ENCODE measurements around the gene CCND2.
"Not testable (repeated sequence)": the region's sequence is repeated elsewhere in the genome, so short reads cannot be mapped to it uniquely, and the experiment has no call there.

The CCND2 gene

GRCh38 chr12:4273652-4274395, at the start of gene CCND2:
Gene CCND2 (plus strand): TSS chr12:4273762. CDS start chr12:4274041, 279 bp downstream.
- Mint-ChIP-seq H3K9me3 (no peaks in the 10 kb centered on the region), H3K27me3 (no peaks in the 10 kb centered on the region), H3K4me1 (ENCODE audit: low read depth) (peaks cover 42% of the 10 kb centered on the region), H3K4me3 (peak within 1 kb of the TSS; percentile 95), H3K27ac (peak within 1 kb of the TSS; percentile 100), H3K36me3 (ENCODE audit: low read depth) (peaks cover 62% of the 10 kb centered on the region)
- peak; percentile 84 for DNase-seq

DNA sequence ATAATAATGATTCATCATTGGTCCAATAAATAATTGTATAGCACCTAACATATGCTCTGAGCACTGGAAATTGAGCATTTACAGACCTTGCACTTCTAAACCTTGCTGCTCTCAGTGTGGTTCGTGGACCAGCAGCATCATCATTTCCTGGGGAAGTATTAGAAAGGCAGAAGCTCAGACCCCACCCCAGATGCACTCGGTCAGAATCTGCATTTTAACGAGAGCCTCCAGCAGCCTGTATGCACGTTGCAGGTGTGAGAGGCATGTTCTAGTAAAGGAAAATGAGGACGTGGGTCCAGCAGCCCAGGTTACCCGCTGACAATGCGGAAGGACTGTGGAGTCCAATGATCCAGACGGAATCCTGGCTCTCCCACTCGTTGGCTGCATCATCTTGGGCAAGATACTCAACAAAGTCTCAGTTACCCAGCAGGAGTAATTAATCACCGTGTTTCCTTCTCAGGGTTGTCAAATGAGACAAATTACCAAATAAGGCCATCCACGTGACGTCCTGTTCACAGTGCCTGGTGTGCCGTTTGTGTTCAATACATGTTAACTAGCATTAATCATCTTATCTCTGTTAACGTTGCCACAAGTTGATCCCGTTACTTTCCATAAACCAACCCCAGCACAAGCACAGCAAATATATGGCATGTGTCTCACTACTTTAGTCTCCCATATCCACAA, 49.2 kb upstream of the CCND2 start:
- Mint-ChIP-seq H3K27ac (no peak overlapping the region), H3K27me3 (peaks cover 14% of the 10 kb centered on the region), H3K4me1 (ENCODE audit: low read depth) (peaks cover 8% of the 10 kb centered on the region), H3K4me3 (no peak overlapping the region), H3K36me3 (ENCODE audit: low read depth) (no peaks in the 10 kb centered on the region), H3K9me3 (no peaks in the 10 kb centered on the region)
- no peak for DNase-seq

DNA sequence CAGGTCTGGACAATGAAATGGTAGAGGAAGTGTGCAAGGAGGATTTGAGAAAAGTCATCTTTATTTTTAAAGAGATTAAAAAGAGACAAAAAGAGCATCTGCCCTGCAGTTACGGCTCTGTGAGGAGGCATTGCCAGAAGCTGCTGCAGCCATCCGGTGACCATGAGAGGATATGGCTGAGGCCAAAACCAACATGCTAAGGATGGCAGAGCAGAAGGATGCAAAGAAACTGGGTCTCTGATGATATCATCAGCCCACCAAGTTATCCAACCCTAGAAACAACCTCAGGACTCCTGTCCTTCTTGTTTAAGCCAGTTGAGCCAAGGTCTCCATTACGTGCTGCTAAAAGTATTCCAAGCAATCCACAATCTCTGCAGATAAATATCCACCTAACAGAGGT, 48.0 kb upstream of the CCND2 start:
- Mint-ChIP-seq H3K36me3 (ENCODE audit: low read depth) (no peaks in the 10 kb centered on the region), H3K4me1 (ENCODE audit: low read depth) (peaks cover 6% of the 10 kb centered on the region), H3K27ac (no peak overlapping the region), H3K4me3 (no peak overlapping the region), H3K9me3 (no peaks in the 10 kb centered on the region), H3K27me3 (peaks cover 14% of the 10 kb centered on the region)
- no peak for DNase-seq

- peaks cover 6% of the 10 kb centered on the region for H3K4me1 Mint-ChIP-seq (ENCODE audit: low read depth)
Measured at GRCh38 chr12:4227046-4227445, 46.5 kb upstream of the CCND2 start.

DNA sequence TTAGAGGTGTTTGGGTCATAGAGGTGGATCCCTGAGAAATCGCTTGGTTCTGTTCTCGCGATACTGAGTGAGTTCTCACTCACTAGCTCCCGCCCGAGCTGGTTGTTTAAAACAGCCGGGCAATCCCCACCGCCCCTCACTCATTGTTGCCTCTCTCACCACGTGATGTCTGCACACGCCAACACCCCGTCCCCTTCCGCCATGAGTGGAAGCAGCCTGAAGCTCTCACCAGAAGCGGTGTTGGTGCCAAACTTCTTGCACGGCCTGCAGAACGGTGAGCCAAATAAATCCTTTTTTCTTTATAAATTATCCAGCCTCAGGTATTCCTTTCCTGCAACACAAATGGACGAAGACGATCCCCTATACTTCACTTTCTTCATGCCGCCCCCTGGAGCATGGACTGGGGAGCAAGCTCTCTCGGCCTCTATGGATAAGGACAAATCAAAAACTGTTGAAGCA, 45.4 kb upstream of the CCND2 start:
- no peaks in the 10 kb centered on the region for H3K36me3 Mint-ChIP-seq (ENCODE audit: low read depth)
- no peaks in the 10 kb centered on the region for H3K9me3 Mint-ChIP-seq
- H3K4me3 Mint-ChIP-seq = no peak overlapping the region
- no peak for DNase-seq
- peaks cover 6% of the 10 kb centered on the region for H3K4me1 Mint-ChIP-seq (ENCODE audit: low read depth)
- H3K27ac Mint-ChIP-seq = no peak overlapping the region
- peaks cover 14% of the 10 kb centered on the region for H3K27me3 Mint-ChIP-seq

More at GRCh38 chr12:4227046-4227445, 46.5 kb upstream of the CCND2 start:
- Mint-ChIP-seq H3K9me3 (no peaks in the 10 kb centered on the region), H3K4me3 (no peak overlapping the region), H3K27me3 (peaks cover 14% of the 10 kb centered on the region), H3K36me3 (ENCODE audit: low read depth) (no peaks in the 10 kb centered on the region), H3K27ac (no peak overlapping the region)
- no peak for DNase-seq

GRCh38 chr12:4230526-4230925, 43.0 kb upstream of the CCND2 start:
- H3K9me3 Mint-ChIP-seq = no peaks in the 10 kb centered on the region
- no peak overlapping the region for H3K27ac Mint-ChIP-seq
- no peak overlapping the region for H3K4me3 Mint-ChIP-seq
- no peak for DNase-seq
- H3K36me3 Mint-ChIP-seq (ENCODE audit: low read depth) = no peaks in the 10 kb centered on the region
- H3K27me3 Mint-ChIP-seq = peaks cover 4% of the 10 kb centered on the region
- H3K4me1 Mint-ChIP-seq (ENCODE audit: low read depth) = no peaks in the 10 kb centered on the region

DNA sequence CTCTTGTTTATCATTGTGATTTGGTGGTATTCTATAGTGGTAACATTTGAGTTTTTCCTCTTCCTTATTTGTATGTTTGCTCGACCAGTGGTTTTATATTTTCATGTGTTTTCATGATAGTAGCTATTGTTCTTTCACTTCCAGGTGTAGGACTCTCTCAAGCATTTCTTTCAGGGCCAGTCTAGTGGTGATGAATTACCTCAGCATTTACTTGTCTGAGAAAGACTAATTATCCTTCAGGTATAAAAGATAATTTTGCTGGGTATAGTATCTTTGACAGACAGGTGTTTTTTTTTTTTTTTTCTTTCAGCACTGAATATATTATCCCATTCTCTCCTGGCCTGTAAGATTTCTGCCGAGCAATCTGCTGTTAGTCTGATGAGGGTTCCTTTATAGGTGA, 35.0 kb upstream of the CCND2 start:
- no peak for DNase-seq
- Mint-ChIP-seq H3K4me1 (ENCODE audit: low read depth) (peaks cover 2% of the 10 kb centered on the region), H3K36me3 (ENCODE audit: low read depth) (peaks cover 2% of the 10 kb centered on the region), H3K9me3 (peaks cover 28% of the 10 kb centered on the region), H3K27me3 (peaks cover 9% of the 10 kb centered on the region), H3K4me3 (no peak overlapping the region), H3K27ac (no peak overlapping the region)

DNA sequence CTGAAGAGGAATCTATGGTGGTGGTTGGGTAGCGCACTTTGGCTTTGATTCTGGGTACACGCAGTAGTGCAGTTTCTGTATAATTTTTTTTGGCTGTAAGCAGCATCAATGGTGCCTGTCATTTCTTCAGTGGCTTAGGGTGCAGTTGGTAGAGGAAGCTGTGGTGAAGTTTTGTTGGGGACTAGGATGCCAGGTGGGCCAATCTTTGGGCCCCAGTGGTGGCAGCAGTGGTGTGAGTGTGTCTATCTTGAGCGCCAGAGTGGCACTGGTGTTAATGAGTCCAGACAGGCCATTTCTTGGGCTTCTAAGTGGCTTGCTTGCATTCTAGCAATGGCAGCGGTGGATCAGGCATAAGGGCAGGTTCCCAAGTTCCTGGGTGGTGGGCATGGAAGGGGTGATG, 33.8 kb upstream of the CCND2 start:
- peaks cover 14% of the 10 kb centered on the region for H3K27me3 Mint-ChIP-seq
- H3K36me3 Mint-ChIP-seq (ENCODE audit: low read depth) = peaks cover 2% of the 10 kb centered on the region
- H3K27ac Mint-ChIP-seq = no peak overlapping the region
- H3K4me3 Mint-ChIP-seq = no peak overlapping the region
- peaks cover 2% of the 10 kb centered on the region for H3K4me1 Mint-ChIP-seq (ENCODE audit: low read depth)
- peaks cover 28% of the 10 kb centered on the region for H3K9me3 Mint-ChIP-seq
- no peak for DNase-seq

DNA sequence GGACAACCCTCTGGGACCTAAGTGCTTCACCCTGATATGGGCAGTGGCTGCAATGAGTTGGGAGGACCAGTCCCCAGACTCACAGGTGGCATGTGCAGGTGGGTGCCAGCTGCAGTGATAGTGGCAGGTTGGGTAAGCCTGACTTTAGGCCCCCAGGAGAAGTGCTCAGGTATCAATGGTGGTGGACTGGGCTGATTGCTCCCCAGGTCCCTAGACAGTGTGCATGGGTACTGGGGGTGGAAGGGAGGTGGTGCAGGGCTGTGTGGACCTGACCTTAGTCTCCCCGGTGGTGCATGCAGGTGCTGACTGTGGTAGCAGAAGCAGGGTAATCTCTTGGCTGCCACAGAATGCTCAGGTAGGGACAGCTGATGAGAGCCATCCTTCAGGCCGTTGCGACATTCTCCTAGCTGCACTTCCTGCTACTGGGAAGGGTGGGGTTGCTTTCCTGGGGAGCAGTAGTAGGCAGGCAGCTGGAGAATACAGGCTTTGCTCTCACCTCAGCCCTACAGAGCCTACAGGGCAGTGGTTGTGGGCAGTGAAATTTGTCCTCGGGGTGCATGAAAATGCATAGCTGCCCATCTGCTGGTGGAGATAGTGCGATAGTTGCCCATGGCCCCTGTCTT, 33.3 kb upstream of the CCND2 start:
- Mint-ChIP-seq H3K27ac (no peak overlapping the region), H3K9me3 (peaks cover 28% of the 10 kb centered on the region), H3K36me3 (ENCODE audit: low read depth) (peaks cover 2% of the 10 kb centered on the region), H3K4me3 (no peak overlapping the region), H3K4me1 (ENCODE audit: low read depth) (peaks cover 2% of the 10 kb centered on the region), H3K27me3 (peaks cover 14% of the 10 kb centered on the region)
- no peak for DNase-seq

- peaks cover 28% of the 10 kb centered on the region for H3K9me3 Mint-ChIP-seq
- H3K27ac Mint-ChIP-seq = no peak overlapping the region
- H3K36me3 Mint-ChIP-seq (ENCODE audit: low read depth) = peaks cover 2% of the 10 kb centered on the region
- H3K27me3 Mint-ChIP-seq = peaks cover 14% of the 10 kb centered on the region
- no peak for DNase-seq
- H3K4me3 Mint-ChIP-seq = no peak overlapping the region
- peaks cover 3% of the 10 kb centered on the region for H3K4me1 Mint-ChIP-seq (ENCODE audit: low read depth)
Measured at GRCh38 chr12:4240981-4241380, 32.6 kb upstream of the CCND2 start.

- peaks cover 4% of the 10 kb centered on the region for H3K4me1 Mint-ChIP-seq (ENCODE audit: low read depth)
- H3K27me3 Mint-ChIP-seq = peaks cover 14% of the 10 kb centered on the region
- no peak overlapping the region for H3K27ac Mint-ChIP-seq
- no peak for DNase-seq
- H3K36me3 Mint-ChIP-seq (ENCODE audit: low read depth) = peaks cover 2% of the 10 kb centered on the region
- peaks cover 28% of the 10 kb centered on the region for H3K9me3 Mint-ChIP-seq
- no peak overlapping the region for H3K4me3 Mint-ChIP-seq
Measured at GRCh38 chr12:4241592-4241991, 32.0 kb upstream of the CCND2 start.

DNA sequence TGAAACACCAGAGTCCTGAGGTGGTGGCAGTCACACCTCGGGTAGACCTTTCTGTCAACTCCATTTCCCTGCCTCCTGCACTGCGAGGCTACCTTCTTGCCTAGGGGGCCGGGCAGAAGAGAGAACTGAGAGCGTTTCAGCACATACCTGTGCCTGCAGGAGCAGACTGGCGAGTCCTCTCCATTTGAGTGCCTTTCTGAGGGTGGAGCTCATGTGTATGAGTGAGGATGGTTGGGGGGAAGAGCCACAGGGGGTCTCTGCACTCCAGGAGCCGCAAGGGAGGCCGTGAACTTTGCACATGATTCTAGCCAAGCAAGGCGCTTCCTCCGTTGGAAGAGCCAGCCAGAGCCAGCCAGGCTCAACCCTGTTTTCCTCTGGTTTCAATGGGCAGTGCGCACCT, 31.0 kb upstream of the CCND2 start:
- peaks cover 4% of the 10 kb centered on the region for H3K4me1 Mint-ChIP-seq (ENCODE audit: low read depth)
- H3K4me3 Mint-ChIP-seq = no peak overlapping the region
- H3K27me3 Mint-ChIP-seq = peaks cover 14% of the 10 kb centered on the region
- DNase-seq = no peak
- peaks cover 2% of the 10 kb centered on the region for H3K36me3 Mint-ChIP-seq (ENCODE audit: low read depth)
- H3K9me3 Mint-ChIP-seq = peaks cover 20% of the 10 kb centered on the region
- no peak overlapping the region for H3K27ac Mint-ChIP-seq

GRCh38 chr12:4243091-4243490, 30.5 kb upstream of the CCND2 start:
- DNase-seq = no peak
- Mint-ChIP-seq H3K9me3 (peaks cover 15% of the 10 kb centered on the region), H3K27ac (no peak overlapping the region), H3K27me3 (peaks cover 14% of the 10 kb centered on the region), H3K36me3 (ENCODE audit: low read depth) (peaks cover 2% of the 10 kb centered on the region), H3K4me1 (ENCODE audit: low read depth) (peaks cover 4% of the 10 kb centered on the region), H3K4me3 (no peak overlapping the region)

DNA sequence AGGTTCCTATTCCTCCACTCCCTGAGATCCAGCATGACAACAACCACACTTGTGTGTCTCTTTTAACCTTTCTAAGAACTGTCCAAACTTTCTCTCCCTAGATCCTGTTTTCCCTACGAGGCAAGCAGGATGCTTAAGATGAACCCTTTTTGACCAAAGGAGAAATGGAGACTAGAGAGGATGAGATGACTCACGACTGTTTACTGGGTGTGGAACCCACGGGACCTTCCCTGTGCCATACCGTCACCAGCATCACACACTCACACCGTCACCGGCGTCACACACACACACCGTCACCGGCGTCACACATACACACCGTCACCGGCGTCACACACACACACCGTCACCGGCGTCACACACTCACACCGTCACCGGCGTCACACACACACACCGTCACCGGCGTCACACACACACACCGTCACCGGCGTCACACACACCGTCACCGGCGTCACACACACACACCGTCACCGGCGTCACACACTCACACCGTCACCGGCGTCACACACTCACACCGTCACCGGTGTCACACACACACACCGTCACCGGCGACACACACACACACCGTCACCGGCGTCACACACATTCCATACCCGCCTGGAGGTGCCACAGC, 30.0 kb upstream of the CCND2 start:
- not testable (repeated sequence) for H3K4me1 Mint-ChIP-seq (ENCODE audit: low read depth); H3K36me3 Mint-ChIP-seq (ENCODE audit: low read depth); H3K27ac Mint-ChIP-seq

More for the DNA sequence above, 30.0 kb upstream of the CCND2 start:
- Mint-ChIP-seq H3K9me3 (peaks cover 11% of the 10 kb centered on the region), H3K27me3 (peaks cover 14% of the 10 kb centered on the region)
- not testable (repeated sequence) for H3K4me3 Mint-ChIP-seq, DNase-seq

Data from activated T-cell treated with anti-CD3 and anti-CD28 coated beads, Interleukin-2, amount 50 U/mL, for 24 hours (primary cell).